Kidney (tissue), 14 donors: ENCODE data around the gene C6orf89. TPM values are rescaled to one million over a fixed set of nuclear protein-coding genes. Genes with fewer than 3 reads are reported as not detected.

Experiments
- DNase-seq, 5 donors: peaks; one replicate each; pipeline ENCODE4 v3.0.0-alpha.2; 2013 to 2020
- FAIRE-seq: peaks from 2 replicates; lab custom pipeline; 2012; peaks lifted over from hg19 to GRCh38; lab: Jason Lieb, UNC
- H3K27ac ChIP-seq, 2 donors: one replicate each; pipeline ENCODE4 v1.7.0; 2013; ENCODE audit warnings: low read depth in 2 of 2, low read length in 2 of 2, inconsistent platforms in 1 of 2
- H3K27me3 ChIP-seq: one replicate; pipeline ENCODE4 v1.7.1; 2013; ENCODE audit warnings: low read length, inconsistent platforms; ENCODE audit not compliant: control insufficient read depth, insufficient read depth
- H3K36me3 ChIP-seq, 3 donors: one replicate each; pipeline versions ENCODE4 v1.7.0 to v1.7.1; 2013; ENCODE audit warnings: low read length in 3 of 3, control low read depth in 1 of 3, inconsistent platforms in 1 of 3; ENCODE audit not compliant: insufficient read depth in 3 of 3, control insufficient read depth in 2 of 3
- H3K4me1 ChIP-seq, 3 donors: one replicate each; pipeline versions ENCODE4 v1.7.0 to v1.7.1; 2013; ENCODE audit warnings: low read length in 3 of 3, inconsistent platforms in 1 of 3, low read depth in 1 of 3; ENCODE audit not compliant: control insufficient read depth in 2 of 3, insufficient read depth in 2 of 3
- H3K4me3 ChIP-seq, 3 donors: one replicate each; pipeline versions ENCODE4 v1.7.0 to v1.8.1; 2013; ENCODE audit warnings: low read length in 3 of 3, control low read depth in 1 of 3, inconsistent platforms in 1 of 3
- H3K9ac ChIP-seq, 3 donors: one replicate each; pipeline versions ENCODE4 v1.7.0 to v1.7.1; 2013; ENCODE audit warnings: low read length in 3 of 3, control low read depth in 1 of 3, inconsistent platforms in 1 of 3
- H3K9me3 ChIP-seq, 3 donors: one replicate each; pipeline versions ENCODE4 v1.7.0 to v1.7.1; 2013; ENCODE audit warnings: low read length in 3 of 3, control low read depth in 1 of 3, inconsistent platforms in 1 of 3; ENCODE audit not compliant: control insufficient read depth in 2 of 3, insufficient read depth in 1 of 3
- CTCF ChIP-seq: IDR thresholded peaks from 3 replicates; pipeline ENCODE4 v1.5.1; 2012; ENCODE audit warnings: mild to moderate bottlenecking, moderate library complexity, borderline replicate concordance; ENCODE audit not compliant: insufficient read depth; ENCODE audit errors: extremely low read depth
- intact Hi-C: fragments of 100-400 bp; cut with DNase I; formaldehyde crosslinking; loops from one replicate; pipeline ENCODE4 v1.11.1; 2022
- polyA plus RNA-seq: library from polyadenylated mRNA; stranded (reverse); fragments of 350-450 nt; fragmentation: Illumina TruSeq; extraction: RNeasy Lipid Tissue Mini Kit (QIAGEN cat#74804); gene quantifications from one replicate; pipeline ENCODE4 v1.2.3, GENCODE V29; 2014; ENCODE audit warnings: low read depth, low replicate concordance; ENCODE audit not compliant: insufficient read depth
- total RNA-seq: library from RNA; stranded (reverse); fragmentation: NEBNext Ultra II Directional; extraction: Animal tissue kit (Norgen Biotek cat#: 25700); gene quantifications from one replicate; pipeline ENCODE4 v1.2.1, GENCODE V29; 2021
- donor health status: control.
- donor health status: control.
- donor health status: control.
- donor health status: control.
- donor health status: control.
- donor health status: DM: yes; HTN: yes; CAD: no.
- donor health status: Normal renal cell carcinoma (clear cell type).

The C6orf89 gene
- total and polyA plus RNA-seq, 2 donors from 2014 or later = 25.7 to 72.4 TPM

DNA sequence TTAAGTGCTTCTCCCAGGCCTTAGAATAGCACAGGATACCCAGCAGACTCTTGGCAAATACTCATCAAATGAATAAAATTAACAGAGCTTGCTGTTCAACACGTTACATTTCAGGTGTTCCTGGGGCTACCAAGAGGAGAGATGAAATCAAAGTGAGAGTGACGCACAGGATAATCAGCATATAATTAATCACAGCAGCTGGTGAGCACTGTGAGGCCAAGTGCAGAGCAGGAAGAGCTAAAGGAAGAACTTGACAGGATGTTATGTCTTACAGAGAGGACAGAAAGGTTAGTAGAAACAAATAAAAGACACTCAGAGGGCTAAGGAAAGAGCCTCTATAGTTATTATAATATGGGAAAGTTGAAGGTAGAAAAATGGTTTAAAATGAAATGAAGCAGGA lies 19.9 kb upstream of the C6orf89 start:
- Histone ChIP-seq H3K36me3 (peaks cover 0 to 11% (median 4%) of the 10 kb centered on the region in 3 donors), H3K9ac (no peak overlapping the region), H3K27me3 (no peaks in the 10 kb centered on the region), H3K4me3 (no peak overlapping the region), H3K27ac (peak overlapping the region in 1 of 2 donors; percentile 13), H3K4me1 (no peaks in the 10 kb centered on the region), H3K9me3 (no peaks in the 10 kb centered on the region)
- intact Hi-C loops = no loop called here
- no peak for TF ChIP-seq CTCF
- DNase-seq = no peak
- FAIRE-seq = no peak

DNA sequence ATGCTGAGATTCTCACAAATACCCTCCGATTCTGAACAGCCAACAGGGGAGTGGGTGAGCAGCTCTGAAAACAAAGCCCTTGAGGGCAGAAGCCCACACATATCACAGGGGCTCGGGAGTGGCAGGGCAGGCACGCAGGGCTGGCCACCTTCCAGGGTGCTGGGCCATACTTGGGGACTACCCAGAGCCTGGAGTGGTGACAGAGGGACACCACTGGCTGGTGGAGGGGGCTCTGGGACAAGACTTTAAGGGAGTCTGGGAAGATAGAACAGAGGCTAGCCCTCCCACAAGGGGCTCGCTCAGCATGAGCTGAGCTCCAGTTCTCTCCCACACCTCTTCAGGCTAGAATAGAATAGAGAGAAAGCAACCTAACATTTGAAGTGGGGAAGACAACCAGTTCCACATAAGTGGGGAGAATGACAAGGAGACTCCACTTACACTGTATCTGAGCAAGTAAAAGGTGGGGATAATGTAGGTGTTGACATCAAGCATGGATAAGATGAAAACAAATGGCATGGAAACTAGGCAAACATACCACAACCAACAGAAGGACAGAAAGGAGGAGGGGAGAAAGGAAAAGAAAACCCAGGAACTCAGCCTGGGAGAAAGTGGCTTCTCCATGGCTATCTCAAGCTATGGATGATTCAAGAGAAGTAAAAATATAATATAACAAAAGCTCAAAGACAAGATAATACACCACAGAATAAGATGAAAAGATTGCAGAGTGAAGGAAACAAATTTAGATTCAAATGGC lies 18.1 kb upstream of the C6orf89 start:
- Histone ChIP-seq H3K36me3 (peaks cover 0 to 11% (median 0%) of the 10 kb centered on the region in 3 donors), H3K9ac (no peak overlapping the region), H3K4me3 (no peak overlapping the region), H3K27ac (no peak overlapping the region), H3K4me1 (no peaks in the 10 kb centered on the region), H3K9me3 (no peaks in the 10 kb centered on the region), H3K27me3 (no peaks in the 10 kb centered on the region)
- DNase-seq (no peak), FAIRE-seq (no peak)
- intact Hi-C loops = no loop called here
- no peak for TF ChIP-seq CTCF

DNA sequence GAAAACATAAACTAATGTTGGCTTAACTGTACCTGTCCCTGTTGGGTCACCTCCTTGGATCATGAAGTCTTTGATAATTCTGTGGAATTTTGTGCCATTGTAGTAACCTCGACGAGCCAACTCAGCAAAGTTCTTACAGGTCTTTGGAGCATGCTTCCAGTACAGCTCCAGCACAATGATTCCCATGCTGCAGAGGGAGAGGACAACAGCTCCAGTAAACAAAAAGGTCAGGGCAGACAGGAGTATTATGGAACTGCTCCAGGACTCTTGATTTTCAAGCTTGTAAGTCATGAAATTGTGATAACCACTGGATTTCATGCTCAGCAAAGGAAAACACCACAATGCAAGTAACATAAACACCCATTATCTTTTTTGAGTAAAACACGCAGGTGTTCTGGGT lies 14.1 kb upstream of the C6orf89 start:
- Histone ChIP-seq H3K27me3 (no peaks in the 10 kb centered on the region), H3K4me1 (peaks cover 0 to 7% (median 4%) of the 10 kb centered on the region in 3 donors), H3K9ac (no peak overlapping the region), H3K9me3 (no peaks in the 10 kb centered on the region), H3K4me3 (no peak overlapping the region), H3K27ac (no peak overlapping the region), H3K36me3 (peaks cover 0 to 6% (median 0%) of the 10 kb centered on the region in 3 donors)
- DNase-seq (no peak), FAIRE-seq (no peak)
- no peak for TF ChIP-seq CTCF
- intact Hi-C loops = no loop called here

- FAIRE-seq (no peak), DNase-seq (no peak)
- Histone ChIP-seq H3K9ac (no peak overlapping the region), H3K4me1 (peaks cover 0 to 7% (median 4%) of the 10 kb centered on the region in 3 donors), H3K27ac (no peak overlapping the region), H3K27me3 (no peaks in the 10 kb centered on the region), H3K9me3 (no peaks in the 10 kb centered on the region), H3K4me3 (no peak overlapping the region), H3K36me3 (peaks cover 0 to 3% (median 0%) of the 10 kb centered on the region in 3 donors)
- intact Hi-C loops = no loop called here
- no peak for TF ChIP-seq CTCF
Observed at GRCh38 chr6:36873115-36873514, 12.6 kb upstream of the C6orf89 start.
